Stimulated activated CD4-positive, alpha-beta T cell treated with anti-CD3 and anti-CD28 coated beads, Interleukin-4, amount 100 ng/mL, for 48 hours (primary cell): Measurements from ENCODE around the gene KRTAP5-10.
"Not testable (repeated sequence)": the region's sequence is repeated elsewhere in the genome, so short reads cannot be mapped to it uniquely, and the experiment has no call there.

Experiments
- DNase-seq, 2 donors: peaks; one replicate each; pipeline ENCODE4 v3.0.0-alpha.2; 2020; ENCODE audit warnings: low read depth in 2 of 2

The KRTAP5-10 gene

GRCh38 chr11:71572811-71573210 is 7.4 kb downstream of the KRTAP5-10 start:
- no peak for DNase-seq

- DNase-seq: no peak
Measured at GRCh38 chr11:71574418-71574817, 9.1 kb downstream of the KRTAP5-10 start.

DNA sequence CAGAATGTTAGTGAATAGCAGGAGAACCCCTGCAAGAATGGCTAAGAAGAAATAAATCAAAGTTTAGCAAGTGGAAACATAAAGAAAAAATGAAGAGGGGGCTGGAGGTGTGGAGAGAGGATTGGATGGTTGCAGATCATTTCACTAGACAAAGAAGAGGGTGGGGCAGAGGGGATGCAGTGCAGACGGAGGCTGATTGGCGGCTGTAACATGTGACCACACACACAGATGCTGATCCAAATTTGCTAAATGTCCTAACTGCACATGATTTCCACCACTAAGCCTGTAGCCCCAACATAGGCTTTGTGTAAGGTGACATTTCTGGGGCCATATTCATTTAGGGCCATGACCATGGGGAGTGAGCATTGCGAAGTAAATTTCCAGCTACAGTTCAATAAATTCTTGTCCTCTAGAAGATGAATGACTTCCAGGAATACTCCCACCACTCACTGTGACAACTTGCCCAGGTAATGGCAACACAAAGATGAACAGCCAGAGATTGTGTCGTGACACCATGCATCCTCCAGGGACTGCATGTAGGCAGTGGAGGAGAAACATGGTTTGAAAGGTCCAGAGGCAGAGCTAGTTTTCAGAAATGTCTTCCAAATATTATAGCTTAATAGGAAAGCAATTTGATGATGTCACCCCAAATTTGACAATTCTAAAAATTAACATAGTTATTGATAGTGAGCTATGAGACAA is 10.5 kb downstream of the KRTAP5-10 start:
- no peak for DNase-seq

GRCh38 chr11:71576688-71577465 is 11.5 kb downstream of the KRTAP5-10 start:
- not testable (repeated sequence) for DNase-seq

- DNase-seq: no peak
Measured at GRCh38 chr11:71577469-71578004, 12.2 kb downstream of the KRTAP5-10 start.

DNA sequence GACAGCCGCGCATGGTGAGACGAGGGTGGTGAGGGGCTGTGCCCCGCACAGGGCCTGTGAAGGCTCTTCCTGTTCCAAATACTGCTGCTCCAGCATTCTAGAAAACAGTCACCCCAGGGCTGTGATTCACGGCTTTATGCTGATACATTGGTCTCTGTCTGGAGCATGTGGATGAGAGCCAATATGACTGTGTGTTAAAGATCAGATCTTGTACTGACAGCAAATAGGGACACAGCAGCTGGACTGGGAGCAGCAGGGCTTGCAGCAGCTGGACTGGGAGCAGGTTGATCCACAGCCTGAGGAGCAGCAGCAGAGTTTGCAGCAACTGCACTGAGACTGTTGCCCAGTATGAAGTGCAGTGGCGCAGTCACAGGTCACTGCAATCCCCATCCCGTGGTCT is 14.2 kb downstream of the KRTAP5-10 start:
- not testable (repeated sequence) for DNase-seq

DNA sequence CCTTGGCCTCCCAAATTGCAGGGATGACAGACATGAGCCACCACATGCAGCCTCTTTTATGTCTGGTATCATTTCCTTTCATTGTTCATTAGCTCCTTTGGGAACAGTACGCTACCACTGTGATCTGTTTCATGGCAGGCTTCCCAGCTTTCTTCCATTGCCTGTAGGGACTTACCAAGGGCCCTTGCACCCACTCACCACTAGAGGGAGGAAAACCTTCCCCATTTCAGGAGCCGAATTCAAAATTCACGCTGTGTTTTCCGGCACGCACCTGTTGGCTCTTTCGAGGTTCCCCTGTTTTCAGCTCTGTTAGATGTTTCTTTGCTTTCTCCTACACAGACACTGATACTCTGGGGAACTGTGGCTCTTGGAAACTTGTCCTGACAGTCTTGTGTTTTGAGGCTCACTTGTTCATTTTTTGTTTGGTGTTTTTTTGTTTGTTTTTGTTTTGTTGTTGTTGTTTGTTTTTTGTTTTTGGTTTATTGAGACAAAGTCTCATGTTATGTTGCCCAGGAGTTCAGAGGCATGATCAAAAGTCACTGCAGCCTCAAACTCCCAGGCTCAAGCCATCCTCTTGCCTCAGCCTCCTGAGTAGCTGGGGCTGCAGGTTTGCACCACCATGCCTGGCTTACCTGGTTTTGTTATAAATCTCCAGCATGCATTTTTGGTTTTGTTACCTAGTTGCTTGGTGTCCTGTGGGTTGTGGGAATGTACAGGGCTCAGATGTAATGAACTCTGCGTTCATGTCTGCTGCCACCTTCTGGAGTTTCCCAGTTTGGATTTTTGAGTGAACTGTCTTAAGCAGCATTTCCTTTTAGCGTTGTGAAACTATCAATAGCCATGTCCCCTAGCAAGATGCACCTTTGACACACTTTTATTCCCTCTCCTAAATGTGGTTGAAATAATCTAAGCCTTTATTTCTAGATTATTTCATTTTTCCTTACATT is 15.0 kb downstream of the KRTAP5-10 start:
- DNase-seq: peak in 1 of 2 donors; percentile 7

GRCh38 chr11:71581826-71582225 is 16.5 kb downstream of the KRTAP5-10 start:
- no peak for DNase-seq

DNA sequence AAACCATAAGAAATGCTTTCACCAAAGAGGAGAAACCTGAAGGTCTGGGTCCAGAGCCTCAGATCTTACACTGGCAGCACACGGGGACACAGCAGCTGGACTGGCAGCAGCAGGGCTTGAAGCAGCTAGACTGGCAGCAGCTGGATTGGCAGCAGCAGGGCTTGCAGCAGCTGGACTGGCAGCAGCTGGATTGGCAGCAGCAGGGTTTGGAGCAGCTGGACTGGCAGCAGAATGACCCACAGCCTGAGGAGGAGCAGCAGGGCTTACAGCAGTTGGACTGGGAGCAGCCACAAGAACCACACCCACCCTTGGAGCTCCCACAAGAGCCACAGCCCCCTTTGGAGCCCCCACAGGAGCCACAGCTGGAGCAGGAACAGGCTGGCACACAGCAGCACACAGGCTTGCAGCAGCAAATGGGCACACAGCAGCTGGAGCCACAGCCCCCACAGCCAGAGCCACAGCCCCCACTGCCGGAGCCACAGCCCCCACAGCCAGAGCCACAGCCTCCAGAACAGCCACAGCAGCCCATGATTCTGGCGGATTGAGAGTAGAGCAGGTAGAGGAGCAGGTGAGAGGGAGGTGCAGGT is 17.0 kb downstream of the KRTAP5-10 start, which contains the start of gene KRTAP5-11:
KRTAP5-11 (minus strand) TSS at position 567 of the 587 bp plus-strand sequence; CDS start at position 529, 38 bp downstream.
- DNase-seq: no peak

GRCh38 chr11:71582969-71583368 is 17.6 kb downstream of the KRTAP5-10 start:
- not testable (repeated sequence) for DNase-seq

GRCh38 chr11:71585673-71586072 is 20.3 kb downstream of the KRTAP5-10 start:
- not testable (repeated sequence) for DNase-seq

DNA sequence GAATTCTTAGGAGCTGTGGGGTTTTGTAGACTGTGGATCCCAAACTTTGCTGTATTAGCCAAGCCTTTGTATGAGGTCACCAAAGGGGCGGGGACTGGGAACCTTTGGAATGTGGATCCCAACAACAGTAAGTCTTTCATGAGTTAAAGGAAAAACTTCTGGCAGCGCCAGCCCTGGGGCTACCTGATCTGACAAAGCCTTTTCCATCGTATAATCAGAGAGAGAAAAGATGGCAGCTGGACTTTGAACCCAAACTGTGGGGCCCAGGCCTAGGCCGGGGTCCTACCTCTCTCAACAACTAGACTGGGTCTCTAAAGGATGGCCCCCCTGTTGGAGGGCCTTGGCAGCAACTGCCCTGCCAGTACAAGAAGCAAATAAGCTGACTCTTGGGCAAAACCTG is 23.0 kb downstream of the KRTAP5-10 start:
- not testable (repeated sequence) for DNase-seq

DNA sequence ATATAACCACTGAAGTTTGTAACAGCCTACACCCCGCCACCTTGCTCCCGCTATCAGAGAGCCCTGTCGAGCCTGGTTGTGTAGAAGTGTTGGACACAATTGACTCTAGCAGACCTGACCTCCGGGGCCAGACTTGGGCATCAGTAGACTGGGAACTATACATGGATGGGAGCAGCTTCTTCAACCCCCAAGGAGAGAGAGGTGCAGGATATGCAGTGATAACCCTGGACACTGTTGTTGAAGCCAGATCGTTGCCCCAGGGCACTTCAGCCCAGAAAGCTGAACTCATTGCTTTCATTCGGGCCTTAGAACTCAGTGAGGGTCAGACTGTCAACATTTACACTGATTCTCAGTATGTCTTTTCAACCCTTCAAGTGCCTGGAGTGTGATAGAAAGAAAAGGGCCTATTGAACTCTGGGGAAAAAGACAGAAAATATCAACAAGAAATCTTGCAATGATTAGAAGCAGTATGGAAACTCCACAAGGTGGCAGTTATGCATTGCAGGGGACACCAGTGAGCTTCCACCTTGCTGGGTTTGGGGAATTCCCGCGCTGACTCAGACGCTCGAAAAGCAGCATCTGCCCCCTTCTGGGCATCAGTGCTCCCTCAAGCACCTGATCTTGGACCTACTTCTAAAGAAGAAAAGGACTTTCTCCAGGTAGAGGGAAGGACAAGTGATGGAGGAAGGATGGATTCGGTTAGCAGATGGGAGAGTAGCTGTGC is 23.6 kb downstream of the KRTAP5-10 start:
- DNase-seq: peak; percentile 51 to 56

DNA sequence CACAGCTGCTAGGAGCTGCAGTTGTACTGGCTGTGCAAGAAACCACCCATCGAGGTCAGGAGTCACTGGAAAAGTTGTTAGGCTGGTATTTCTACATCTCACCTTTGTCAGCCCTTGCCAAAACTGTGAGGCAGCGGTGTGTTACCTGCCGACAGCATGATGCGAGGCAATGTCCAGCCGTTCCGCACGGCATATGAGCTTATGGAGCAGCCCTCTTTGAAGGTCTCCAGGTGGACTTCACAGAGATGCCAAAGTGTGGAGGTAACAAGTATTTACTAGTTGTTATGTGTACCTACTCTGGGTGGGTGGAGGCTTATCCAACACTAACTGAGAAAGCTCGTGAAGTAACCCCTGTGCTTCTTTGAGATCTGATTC is 24.2 kb downstream of the KRTAP5-10 start:
- not testable (repeated sequence) for DNase-seq

DNA sequence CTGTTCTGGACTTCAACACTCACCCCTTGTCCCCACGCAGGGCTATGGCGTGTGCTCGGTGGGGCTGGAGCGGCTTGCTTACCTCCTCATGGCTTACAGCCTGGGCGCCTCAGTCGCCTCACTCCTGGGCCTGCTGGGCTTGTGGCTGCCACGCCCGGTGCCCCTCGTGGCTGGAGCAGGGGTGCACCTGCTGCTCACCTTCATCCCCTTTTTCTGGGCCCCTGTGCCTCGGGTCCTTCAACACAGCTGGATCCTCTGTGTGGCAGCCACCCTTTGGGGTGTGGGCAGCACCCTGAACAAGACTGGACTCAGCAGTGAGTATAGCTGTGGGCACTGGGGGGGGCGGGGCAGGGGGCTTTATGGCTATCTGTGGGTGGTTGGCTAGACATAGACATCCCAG is 37.9 kb downstream of the KRTAP5-10 start:
- DNase-seq: not testable (repeated sequence)

- DNase-seq: peak; percentile 16 to 17
Measured at GRCh38 chr11:71604798-71605488, 39.6 kb downstream of the KRTAP5-10 start.

GRCh38 chr11:71606853-71607519 is 41.6 kb downstream of the KRTAP5-10 start:
- not testable (repeated sequence) for DNase-seq

- DNase-seq: not testable (repeated sequence)
Measured at GRCh38 chr11:71607520-71608216, 42.3 kb downstream of the KRTAP5-10 start.

- DNase-seq: not testable (repeated sequence)
Measured at GRCh38 chr11:71608272-71608671, 42.9 kb downstream of the KRTAP5-10 start.
